ENCODE measurements around the gene SYT13. TPM values are rescaled to one million over a fixed set of nuclear protein-coding genes. Genes with fewer than 3 reads are reported as not detected.

Gene SYT13
- total RNA-seq, 1 donor from 2014 or later: 0.50 TPM

DNA sequence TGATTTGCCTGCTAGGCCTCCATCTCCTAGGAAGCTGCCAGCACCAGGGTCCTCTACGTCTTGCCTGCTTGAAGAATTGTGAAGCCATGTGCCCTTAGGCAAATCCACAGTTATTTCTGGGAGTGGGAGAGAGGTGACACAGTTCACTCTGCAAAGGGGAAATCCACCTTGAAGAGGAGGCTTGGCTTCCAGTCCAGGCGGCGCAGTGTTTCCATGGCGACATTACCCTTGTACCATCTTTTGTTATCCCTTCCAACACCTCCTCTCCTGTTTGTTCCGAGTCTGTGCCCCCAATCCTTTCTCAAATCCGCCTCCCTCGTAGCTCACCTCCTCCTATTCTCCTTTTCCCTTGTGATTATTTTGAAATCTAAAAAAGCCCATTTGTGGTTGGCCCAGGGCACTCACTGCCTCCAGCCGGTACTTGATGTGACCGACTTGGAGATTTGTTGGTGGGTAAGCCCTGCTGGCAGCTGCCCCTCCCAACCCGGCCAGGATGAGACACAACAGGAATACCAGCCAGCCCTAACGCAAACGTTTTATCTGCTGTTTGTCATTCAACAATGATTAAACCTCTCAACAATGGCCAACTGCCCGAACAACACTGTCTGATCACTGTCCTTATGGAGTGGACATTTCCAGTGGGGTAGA, 18.4 kb downstream of the SYT13 start:
- no peaks in the 10 kb centered on the region for H4K20me1 ChIP-seq (ENCODE audit: insufficient read depth, low read length)
- no peak overlapping the region for H3K4me3 ChIP-seq (ENCODE audit: insufficient read depth, low read depth, low read length)
- no peak overlapping the region for H3K4me2 ChIP-seq (ENCODE audit: low read length)
- H3K4me1 ChIP-seq (ENCODE audit: insufficient read depth, low read length): peaks cover 13% of the 10 kb centered on the region
- peaks cover 18% of the 10 kb centered on the region for H3K27me3 Mint-ChIP-seq (ENCODE audit: low read depth, unreplicated experiment)
- FAIRE-seq (no peak), DNase-seq (ENCODE audit: low read depth) (no peak)
- TF ChIP-seq, protein P1, sequence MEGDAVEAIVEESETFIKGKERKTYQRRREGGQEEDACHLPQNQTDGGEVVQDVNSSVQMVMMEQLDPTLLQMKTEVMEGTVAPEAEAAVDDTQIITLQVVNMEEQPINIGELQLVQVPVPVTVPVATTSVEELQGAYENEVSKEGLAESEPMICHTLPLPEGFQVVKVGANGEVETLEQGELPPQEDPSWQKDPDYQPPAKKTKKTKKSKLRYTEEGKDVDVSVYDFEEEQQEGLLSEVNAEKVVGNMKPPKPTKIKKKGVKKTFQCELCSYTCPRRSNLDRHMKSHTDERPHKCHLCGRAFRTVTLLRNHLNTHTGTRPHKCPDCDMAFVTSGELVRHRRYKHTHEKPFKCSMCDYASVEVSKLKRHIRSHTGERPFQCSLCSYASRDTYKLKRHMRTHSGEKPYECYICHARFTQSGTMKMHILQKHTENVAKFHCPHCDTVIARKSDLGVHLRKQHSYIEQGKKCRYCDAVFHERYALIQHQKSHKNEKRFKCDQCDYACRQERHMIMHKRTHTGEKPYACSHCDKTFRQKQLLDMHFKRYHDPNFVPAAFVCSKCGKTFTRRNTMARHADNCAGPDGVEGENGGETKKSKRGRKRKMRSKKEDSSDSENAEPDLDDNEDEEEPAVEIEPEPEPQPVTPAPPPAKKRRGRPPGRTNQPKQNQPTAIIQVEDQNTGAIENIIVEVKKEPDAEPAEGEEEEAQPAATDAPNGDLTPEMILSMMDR (IDR thresholded peaks at IDR 0.05; ENCODE audit: insufficient read depth, low read depth, low read length): no peak
- TF ChIP-seq EZH2 (IDR thresholded peaks at IDR 0.05; ENCODE audit: insufficient read depth, low read length): no peak
- no peak overlapping the region for H2AFZ ChIP-seq (ENCODE audit: low read depth, low read length)
- H3K4me3 Mint-ChIP-seq (ENCODE audit: unreplicated experiment): no peak overlapping the region
- H3K27me3 ChIP-seq (ENCODE audit: insufficient read depth, low read length): peaks cover 10% of the 10 kb centered on the region
- H3K36me3 Mint-ChIP-seq (ENCODE audit: low read depth, unreplicated experiment): peaks cover 2% of the 10 kb centered on the region
- no peaks in the 10 kb centered on the region for H3K9me3 ChIP-seq (ENCODE audit: insufficient read depth, low read depth, low read length)
- H3K27ac Mint-ChIP-seq (ENCODE audit: unreplicated experiment): no peak overlapping the region
- H3K9ac ChIP-seq (ENCODE audit: low read length): no peak overlapping the region
- H3K27ac ChIP-seq (ENCODE audit: low read depth, low read length): no peak overlapping the region
- no peaks in the 10 kb centered on the region for H3K79me2 ChIP-seq (ENCODE audit: insufficient read depth, low read length)
- no peaks in the 10 kb centered on the region for H3K9me3 Mint-ChIP-seq (ENCODE audit: unreplicated experiment)
- H3K4me1 Mint-ChIP-seq (ENCODE audit: low read depth, unreplicated experiment): peaks cover 25% of the 10 kb centered on the region
- H3K36me3 ChIP-seq (ENCODE audit: insufficient read depth, low read length): no peaks in the 10 kb centered on the region

DNA sequence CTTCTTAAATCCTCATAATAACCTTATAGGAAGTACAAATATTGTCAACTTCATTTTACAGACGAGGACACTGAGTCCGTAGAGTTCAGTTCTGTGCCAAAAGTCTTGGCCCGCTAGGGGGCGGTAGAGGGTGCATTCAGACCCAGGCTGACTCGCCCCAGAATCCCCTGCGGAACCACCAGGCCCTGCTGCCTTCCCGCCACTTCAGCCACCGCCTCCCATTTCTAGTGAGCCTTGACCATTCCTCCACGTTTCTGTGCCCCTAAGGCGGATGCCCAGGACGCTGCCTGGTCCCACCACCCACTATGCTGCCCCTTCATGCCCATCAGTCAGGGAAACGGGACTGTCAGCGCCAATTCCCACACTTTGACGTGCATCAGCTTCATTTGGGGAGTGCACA, 19.1 kb downstream of the SYT13 start:
- no peaks in the 10 kb centered on the region for H3K9me3 Mint-ChIP-seq (ENCODE audit: unreplicated experiment)
- H3K27ac ChIP-seq (ENCODE audit: low read depth, low read length): no peak overlapping the region
- no peaks in the 10 kb centered on the region for H3K79me2 ChIP-seq (ENCODE audit: insufficient read depth, low read length)
- H3K4me1 ChIP-seq (ENCODE audit: insufficient read depth, low read length): peaks cover 13% of the 10 kb centered on the region
- DNase-seq (ENCODE audit: low read depth) (no peak), FAIRE-seq (no peak)
- no peaks in the 10 kb centered on the region for H3K9me3 ChIP-seq (ENCODE audit: insufficient read depth, low read depth, low read length)
- H3K36me3 Mint-ChIP-seq (ENCODE audit: low read depth, unreplicated experiment): peaks cover 2% of the 10 kb centered on the region
- no peak overlapping the region for H3K4me3 ChIP-seq (ENCODE audit: insufficient read depth, low read depth, low read length)
- TF ChIP-seq EZH2 (IDR thresholded peaks at IDR 0.05; ENCODE audit: insufficient read depth, low read length): no peak
- TF ChIP-seq, protein P1 (IDR thresholded peaks at IDR 0.05; ENCODE audit: insufficient read depth, low read depth, low read length): no peak
- no peaks in the 10 kb centered on the region for H3K36me3 ChIP-seq (ENCODE audit: insufficient read depth, low read length)
- peaks cover 25% of the 10 kb centered on the region for H3K4me1 Mint-ChIP-seq (ENCODE audit: low read depth, unreplicated experiment)
- H3K4me3 Mint-ChIP-seq (ENCODE audit: unreplicated experiment): no peak overlapping the region
- H3K4me2 ChIP-seq (ENCODE audit: low read length): no peak overlapping the region
- H4K20me1 ChIP-seq (ENCODE audit: insufficient read depth, low read length): no peaks in the 10 kb centered on the region
- H3K9ac ChIP-seq (ENCODE audit: low read length): no peak overlapping the region
- H3K27me3 ChIP-seq (ENCODE audit: insufficient read depth, low read length): peaks cover 10% of the 10 kb centered on the region
- H2AFZ ChIP-seq (ENCODE audit: low read depth, low read length): no peak overlapping the region
- H3K27me3 Mint-ChIP-seq (ENCODE audit: low read depth, unreplicated experiment): peaks cover 18% of the 10 kb centered on the region
- no peak overlapping the region for H3K27ac Mint-ChIP-seq (ENCODE audit: unreplicated experiment)

DNA sequence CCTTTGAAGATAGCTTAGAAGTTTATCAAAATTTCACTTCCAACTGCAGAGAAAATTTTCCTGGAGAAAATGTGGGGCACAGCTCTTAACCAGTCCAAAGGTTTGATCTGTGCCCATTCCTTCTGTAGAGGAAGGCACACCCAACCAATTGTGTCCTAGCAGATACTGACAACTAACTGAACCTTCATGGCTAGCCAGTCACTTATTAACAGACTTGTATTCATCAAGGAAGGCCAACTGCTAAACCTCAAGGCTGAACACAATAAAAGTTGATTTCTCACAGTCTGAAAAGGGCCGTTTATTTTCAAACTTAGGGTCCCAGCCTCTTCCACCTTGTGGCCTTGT, 19.5 kb downstream of the SYT13 start:
- Histone ChIP-seq H4K20me1 (ENCODE audit: insufficient read depth, low read length) (no peaks in the 10 kb centered on the region), H3K4me2 (ENCODE audit: low read length) (no peak overlapping the region), H3K4me3 (ENCODE audit: insufficient read depth, low read depth, low read length) (no peak overlapping the region), H3K4me1 (ENCODE audit: insufficient read depth, low read length) (peaks cover 13% of the 10 kb centered on the region), H3K9ac (ENCODE audit: low read length) (no peak overlapping the region), H3K9me3 (ENCODE audit: insufficient read depth, low read depth, low read length) (no peaks in the 10 kb centered on the region), H3K27me3 (ENCODE audit: insufficient read depth, low read length) (peaks cover 10% of the 10 kb centered on the region), H3K36me3 (ENCODE audit: insufficient read depth, low read length) (no peaks in the 10 kb centered on the region), H3K79me2 (ENCODE audit: insufficient read depth, low read length) (no peaks in the 10 kb centered on the region), H2AFZ (ENCODE audit: low read depth, low read length) (no peak overlapping the region), H3K27ac (ENCODE audit: low read depth, low read length) (no peak overlapping the region)
- Mint-ChIP-seq H3K4me1 (ENCODE audit: low read depth, unreplicated experiment) (peaks cover 25% of the 10 kb centered on the region), H3K36me3 (ENCODE audit: low read depth, unreplicated experiment) (peaks cover 2% of the 10 kb centered on the region), H3K27me3 (ENCODE audit: low read depth, unreplicated experiment) (peaks cover 18% of the 10 kb centered on the region), H3K4me3 (ENCODE audit: unreplicated experiment) (no peak overlapping the region), H3K27ac (ENCODE audit: unreplicated experiment) (no peak overlapping the region), H3K9me3 (ENCODE audit: unreplicated experiment) (no peaks in the 10 kb centered on the region)
- TF ChIP-seq, protein P1 (IDR thresholded peaks at IDR 0.05; ENCODE audit: insufficient read depth, low read depth, low read length): no peak
- TF ChIP-seq EZH2 (IDR thresholded peaks at IDR 0.05; ENCODE audit: insufficient read depth, low read length): no peak
- FAIRE-seq (no peak), DNase-seq (ENCODE audit: low read depth) (no peak)

All from astrocyte (in vitro differentiated cells and primary cell).